GM10266 (cell line): ENCODE results near the gene CEP55.

Source experiments
- DNase-seq: peaks from one replicate; pipeline ENCODE4 v3.0.0; 2012; ENCODE audit errors: extremely low spot score
- TF ChIP-seq, protein P1 (sequence below): IDR thresholded peaks from 2 replicates; pipeline ENCODE4 v1.5.1; 2012; ENCODE audit warnings: mild to moderate bottlenecking, low read depth; ENCODE audit not compliant: control insufficient read depth, insufficient read depth; ENCODE audit errors: missing control alignments

Gene CEP55

DNA sequence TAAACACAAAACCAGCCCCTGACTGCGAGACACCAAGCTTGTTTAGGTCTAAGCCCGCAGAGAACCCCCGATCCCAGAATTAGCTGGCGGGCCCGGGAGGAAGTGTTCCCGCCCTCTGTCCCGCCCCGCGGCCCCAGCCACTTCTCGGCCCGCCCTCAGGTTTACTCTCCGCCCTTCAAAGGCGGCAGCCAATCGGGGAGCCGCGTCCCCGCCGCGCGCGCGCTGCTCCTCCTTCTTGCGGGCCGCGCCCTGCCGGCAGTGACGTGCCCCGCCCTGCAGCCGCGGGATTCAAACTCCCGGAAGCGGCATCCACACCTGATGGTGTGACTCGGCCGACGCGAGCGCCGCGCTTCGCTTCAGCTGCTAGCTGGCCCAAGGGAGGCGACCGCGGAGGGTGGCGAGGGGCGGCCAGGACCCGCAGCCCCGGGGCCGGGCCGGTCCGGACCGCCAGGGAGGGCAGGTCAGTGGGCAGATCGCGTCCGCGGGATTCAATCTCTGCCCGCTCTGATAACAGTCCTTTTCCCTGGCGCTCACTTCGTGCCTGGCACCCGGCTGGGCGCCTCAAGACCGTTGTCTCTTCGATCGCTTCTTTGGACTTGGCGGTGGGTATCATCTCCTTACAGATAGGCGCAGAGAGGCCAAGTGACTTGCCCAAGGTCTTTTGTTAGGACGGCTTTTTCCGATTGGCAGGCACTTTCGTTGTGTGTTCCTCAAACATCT lies at the start of gene CEP55:
Gene CEP55, plus strand, starts transcription at position 291 of the 720 bp plus-strand sequence. CDS start 3,440 bp downstream, outside the sequence.
- peak; percentile 94 for DNase-seq
- TF ChIP-seq, protein P1, sequence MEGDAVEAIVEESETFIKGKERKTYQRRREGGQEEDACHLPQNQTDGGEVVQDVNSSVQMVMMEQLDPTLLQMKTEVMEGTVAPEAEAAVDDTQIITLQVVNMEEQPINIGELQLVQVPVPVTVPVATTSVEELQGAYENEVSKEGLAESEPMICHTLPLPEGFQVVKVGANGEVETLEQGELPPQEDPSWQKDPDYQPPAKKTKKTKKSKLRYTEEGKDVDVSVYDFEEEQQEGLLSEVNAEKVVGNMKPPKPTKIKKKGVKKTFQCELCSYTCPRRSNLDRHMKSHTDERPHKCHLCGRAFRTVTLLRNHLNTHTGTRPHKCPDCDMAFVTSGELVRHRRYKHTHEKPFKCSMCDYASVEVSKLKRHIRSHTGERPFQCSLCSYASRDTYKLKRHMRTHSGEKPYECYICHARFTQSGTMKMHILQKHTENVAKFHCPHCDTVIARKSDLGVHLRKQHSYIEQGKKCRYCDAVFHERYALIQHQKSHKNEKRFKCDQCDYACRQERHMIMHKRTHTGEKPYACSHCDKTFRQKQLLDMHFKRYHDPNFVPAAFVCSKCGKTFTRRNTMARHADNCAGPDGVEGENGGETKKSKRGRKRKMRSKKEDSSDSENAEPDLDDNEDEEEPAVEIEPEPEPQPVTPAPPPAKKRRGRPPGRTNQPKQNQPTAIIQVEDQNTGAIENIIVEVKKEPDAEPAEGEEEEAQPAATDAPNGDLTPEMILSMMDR, result no peak

DNA sequence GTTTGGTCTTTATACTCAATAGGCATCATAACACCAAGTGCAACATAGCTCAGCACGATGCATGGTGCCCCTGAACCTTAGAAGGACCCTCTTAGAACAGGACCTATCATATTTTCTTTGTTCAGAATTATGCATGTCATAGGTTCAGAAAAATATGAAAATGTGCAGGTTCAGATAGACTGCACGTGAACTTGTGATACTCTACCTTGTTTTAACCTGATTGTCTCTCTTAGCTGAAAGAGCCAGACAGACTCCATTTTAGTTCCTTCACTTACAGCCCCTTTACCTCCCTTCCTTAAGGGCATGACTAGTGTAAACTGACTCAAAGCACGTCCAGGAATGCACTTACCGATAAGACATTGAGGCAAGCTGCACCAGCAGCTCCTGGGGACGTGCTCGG lies 49.4 kb upstream of the CEP55 start:
- DNase-seq, result no peak
- TF ChIP-seq, protein P1, result no peak

DNA sequence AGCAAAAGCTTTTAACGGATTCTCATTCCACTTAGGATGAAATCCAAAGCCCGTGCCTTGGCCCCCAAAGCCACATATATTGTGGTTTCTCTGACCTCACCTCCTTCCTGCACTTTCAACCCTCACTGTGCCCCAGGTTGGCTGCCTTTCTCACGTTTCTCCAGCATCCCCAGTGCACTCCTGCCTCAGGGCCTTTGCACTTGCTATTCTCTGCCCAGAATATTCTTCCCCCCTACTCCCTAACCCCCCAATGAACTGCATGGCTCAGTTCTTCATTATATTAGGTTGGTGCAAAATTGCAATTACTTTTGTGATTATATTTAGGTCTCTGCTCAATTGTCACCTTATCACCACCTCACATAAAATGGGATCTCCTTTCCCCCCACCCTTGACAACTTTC lies 48.4 kb upstream of the CEP55 start:
- DNase-seq, result no peak
- TF ChIP-seq, protein P1, result no peak

DNA sequence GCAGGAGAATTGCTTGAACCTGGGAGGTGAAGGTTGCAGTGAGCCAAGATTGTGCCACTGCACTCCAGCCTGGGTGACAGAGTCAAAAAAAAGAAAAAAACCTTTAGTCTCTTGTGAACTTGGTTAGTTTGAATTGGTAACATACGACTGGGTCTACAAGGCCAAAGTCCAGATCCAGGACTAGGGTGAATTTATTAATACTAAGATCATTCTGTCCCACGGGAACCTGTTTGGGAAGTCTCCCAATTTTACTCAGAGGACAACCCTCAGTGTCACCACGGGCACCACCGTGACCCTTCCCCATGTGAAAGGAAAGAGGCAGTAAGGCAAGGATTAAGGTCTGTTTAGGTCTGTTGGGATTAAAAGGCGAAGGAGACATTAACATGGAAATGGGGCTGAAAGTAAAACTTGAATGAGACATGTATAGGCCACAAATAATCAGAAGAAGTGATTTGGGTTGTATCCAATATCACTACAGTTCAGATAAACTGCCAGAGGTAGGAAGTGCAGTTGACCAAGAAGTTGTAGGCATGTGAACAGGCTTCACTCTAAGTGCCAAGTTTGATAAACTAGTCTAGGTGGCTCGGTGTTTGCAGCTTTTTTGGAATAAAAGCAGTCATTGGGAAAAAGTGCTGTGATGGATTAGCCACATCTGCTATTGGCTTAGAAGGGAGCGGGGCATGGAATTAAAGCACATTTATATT lies 45.0 kb upstream of the CEP55 start:
- DNase-seq, result no peak
- TF ChIP-seq, protein P1, result no peak

DNA sequence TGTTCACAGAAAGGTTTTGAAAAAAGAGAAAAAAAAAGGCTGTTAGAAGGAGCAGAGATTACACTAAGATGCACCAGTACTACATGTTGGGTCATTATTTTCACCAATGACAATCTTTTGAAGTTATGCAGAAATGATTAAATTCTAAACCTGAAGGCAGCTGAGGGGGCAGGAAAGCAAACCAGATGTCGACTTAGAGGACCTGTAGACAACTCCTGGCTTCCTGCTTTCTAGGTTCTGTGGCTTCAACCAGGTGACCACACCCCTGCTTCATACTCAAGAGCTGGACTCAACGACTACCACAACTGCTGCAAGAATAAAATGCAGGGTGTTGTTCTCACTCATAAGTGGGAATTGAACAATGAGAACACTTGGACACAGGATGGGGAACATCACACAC lies 44.3 kb upstream of the CEP55 start:
- TF ChIP-seq, protein P1, result no peak
- DNase-seq, result peak; percentile 21

DNA sequence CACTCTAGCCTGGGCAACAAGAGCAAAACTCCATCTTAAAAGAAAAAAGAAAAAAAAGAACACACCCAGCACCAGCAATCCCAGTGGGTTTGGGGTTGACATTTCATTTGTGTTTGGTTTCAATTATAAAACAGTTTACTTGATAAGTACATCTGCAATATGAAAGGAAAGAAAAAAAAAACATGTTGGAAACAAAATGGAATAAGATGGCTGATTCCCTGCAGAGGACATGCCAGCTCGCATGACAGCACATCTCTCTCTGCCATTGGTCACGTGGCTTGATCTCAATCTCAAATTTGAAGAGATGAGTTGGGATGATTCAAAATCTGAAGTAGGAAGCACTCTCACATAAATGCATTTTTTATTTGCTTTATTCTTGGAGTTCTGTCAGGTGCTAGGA lies 42.3 kb upstream of the CEP55 start:
- DNase-seq, result no peak
- TF ChIP-seq, protein P1, result no peak

DNA sequence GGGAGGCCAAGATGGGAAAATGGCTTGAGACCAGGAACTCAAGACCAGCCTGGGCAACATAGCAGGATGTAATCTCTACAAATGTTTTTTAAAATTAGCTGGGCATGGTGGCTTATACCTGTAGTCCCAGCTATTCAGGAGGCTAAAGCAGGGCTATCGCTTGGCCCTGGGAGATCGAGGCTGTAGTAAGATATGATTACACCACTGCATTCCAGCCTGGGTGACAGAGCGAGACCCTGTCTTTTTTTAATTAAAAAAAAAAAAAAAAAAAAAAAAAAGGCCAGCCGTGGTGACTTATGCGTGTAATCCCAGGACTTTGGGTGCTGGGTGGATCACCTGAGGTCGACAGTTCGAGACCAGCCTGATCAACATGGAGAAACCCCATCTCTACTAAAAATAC lies 41.7 kb upstream of the CEP55 start:
- TF ChIP-seq, protein P1, result no peak
- DNase-seq, result no peak
